ENCODE results near the gene MYL12A. TPM values are rescaled to one million over a fixed set of nuclear protein-coding genes. Genes with fewer than 3 reads are reported as not detected.

MYL12A gene
- total and polyA plus RNA-seq, 2 of the 13 experiments (the other 11 are each of a cell fraction or from before 2014, with no cell fraction given): 261 to 277 TPM

GRCh38 chr18:3247240-3248061, at the start of gene MYL12A (continued):
- no peak for TF ChIP-seq NFIB (CRISPR knock-in tag; IDR thresholded peaks at IDR 0.05; ENCODE audit: borderline replicate concordance)
- TF ChIP-seq NFYC (CRISPR knock-in tag; IDR thresholded peaks at IDR 0.05): no peak; the same call in 1 of the 2 replicates
- TF ChIP-seq FOXM1 (CRISPR knock-in tag; IDR thresholded peaks at IDR 0.05): no peak
- no peak; the same call in 1 of the 2 replicates for TF ChIP-seq RARA (CRISPR knock-in tag; IDR thresholded peaks at IDR 0.05)
- TF ChIP-seq NFKB2 (CRISPR knock-in tag; IDR thresholded peaks at IDR 0.05; ENCODE audit: borderline replicate concordance): 0 out of 2 replicates have a peak, but pooled peaks have one; percentile 62
- peak; percentile 24; the same call in 1 of the 2 replicates for TF ChIP-seq ARNT2 (CRISPR knock-in tag; IDR thresholded peaks at IDR 0.05; ENCODE audit: low read depth)
- no peak; the same call in 1 of the 2 replicates for TF ChIP-seq ZBTB20 (CRISPR knock-in tag; IDR thresholded peaks at IDR 0.05; ENCODE audit: borderline replicate concordance, low read depth)
- peak; percentile 37; the same call in 1 of the 2 replicates for TF ChIP-seq TEAD2 (CRISPR knock-in tag; IDR thresholded peaks at IDR 0.05)
- TF ChIP-seq KAT7 (CRISPR knock-in tag; IDR thresholded peaks at IDR 0.05; ENCODE audit: borderline replicate concordance): peak; percentile 50; the same call in 1 of the 2 replicates
- TF ChIP-seq ZNF713 (CRISPR knock-in tag; IDR thresholded peaks at IDR 0.05): no peak
- TF ChIP-seq, protein P1, sequence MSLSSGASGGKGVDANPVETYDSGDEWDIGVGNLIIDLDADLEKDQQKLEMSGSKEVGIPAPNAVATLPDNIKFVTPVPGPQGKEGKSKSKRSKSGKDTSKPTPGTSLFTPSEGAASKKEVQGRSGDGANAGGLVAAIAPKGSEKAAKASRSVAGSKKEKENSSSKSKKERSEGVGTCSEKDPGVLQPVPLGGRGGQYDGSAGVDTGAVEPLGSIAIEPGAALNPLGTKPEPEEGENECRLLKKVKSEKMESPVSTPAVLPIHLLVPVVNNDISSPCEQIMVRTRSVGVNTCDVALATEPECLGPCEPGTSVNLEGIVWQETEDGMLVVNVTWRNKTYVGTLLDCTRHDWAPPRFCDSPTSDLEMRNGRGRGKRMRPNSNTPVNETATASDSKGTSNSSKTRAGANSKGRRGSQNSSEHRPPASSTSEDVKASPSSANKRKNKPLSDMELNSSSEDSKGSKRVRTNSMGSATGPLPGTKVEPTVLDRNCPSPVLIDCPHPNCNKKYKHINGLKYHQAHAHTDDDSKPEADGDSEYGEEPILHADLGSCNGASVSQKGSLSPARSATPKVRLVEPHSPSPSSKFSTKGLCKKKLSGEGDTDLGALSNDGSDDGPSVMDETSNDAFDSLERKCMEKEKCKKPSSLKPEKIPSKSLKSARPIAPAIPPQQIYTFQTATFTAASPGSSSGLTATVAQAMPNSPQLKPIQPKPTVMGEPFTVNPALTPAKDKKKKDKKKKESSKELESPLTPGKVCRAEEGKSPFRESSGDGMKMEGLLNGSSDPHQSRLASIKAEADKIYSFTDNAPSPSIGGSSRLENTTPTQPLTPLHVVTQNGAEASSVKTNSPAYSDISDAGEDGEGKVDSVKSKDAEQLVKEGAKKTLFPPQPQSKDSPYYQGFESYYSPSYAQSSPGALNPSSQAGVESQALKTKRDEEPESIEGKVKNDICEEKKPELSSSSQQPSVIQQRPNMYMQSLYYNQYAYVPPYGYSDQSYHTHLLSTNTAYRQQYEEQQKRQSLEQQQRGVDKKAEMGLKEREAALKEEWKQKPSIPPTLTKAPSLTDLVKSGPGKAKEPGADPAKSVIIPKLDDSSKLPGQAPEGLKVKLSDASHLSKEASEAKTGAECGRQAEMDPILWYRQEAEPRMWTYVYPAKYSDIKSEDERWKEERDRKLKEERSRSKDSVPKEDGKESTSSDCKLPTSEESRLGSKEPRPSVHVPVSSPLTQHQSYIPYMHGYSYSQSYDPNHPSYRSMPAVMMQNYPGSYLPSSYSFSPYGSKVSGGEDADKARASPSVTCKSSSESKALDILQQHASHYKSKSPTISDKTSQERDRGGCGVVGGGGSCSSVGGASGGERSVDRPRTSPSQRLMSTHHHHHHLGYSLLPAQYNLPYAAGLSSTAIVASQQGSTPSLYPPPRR (CRISPR knock-in tag; IDR thresholded peaks at IDR 0.05; ENCODE audit: borderline replicate concordance): no peak
- no peak for TF ChIP-seq ZSCAN25 (CRISPR knock-in tag; IDR thresholded peaks at IDR 0.05)
- TF ChIP-seq REXO4 (CRISPR knock-in tag; IDR thresholded peaks at IDR 0.05; ENCODE audit: borderline replicate concordance): no peak
- TF ChIP-seq HNF1A (IDR thresholded peaks at IDR 0.05; ENCODE audit: low read depth): no peak
- peak; percentile 53; the same call in 1 of the 2 replicates for TF ChIP-seq HNF1A (CRISPR knock-in tag; IDR thresholded peaks at IDR 0.05; ENCODE audit: borderline replicate concordance)
- no peak for TF ChIP-seq ZBTB7A (CRISPR knock-in tag; IDR thresholded peaks at IDR 0.05)
- peak; percentile 88 for TF ChIP-seq AGO2 (optimal IDR thresholded peaks at IDR 0.05; ENCODE audit: low read depth, low read length)
- no peak for TF ChIP-seq NR1H2 (CRISPR knock-in tag; IDR thresholded peaks at IDR 0.05; ENCODE audit: borderline replicate concordance, low read depth)
- TF ChIP-seq PHB2 (IDR thresholded peaks at IDR 0.05; ENCODE audit: partially characterized antibody): no peak
- no peak for TF ChIP-seq ZBTB1 (CRISPR knock-in tag; IDR thresholded peaks at IDR 0.05; ENCODE audit: borderline replicate concordance)
- peak; percentile 68; the same call in 1 of the 2 replicates for TF ChIP-seq YEATS2 (CRISPR knock-in tag; IDR thresholded peaks at IDR 0.05; ENCODE audit: borderline replicate concordance)
